Activated CD8-positive, alpha-beta T cell treated with anti-CD3 and anti-CD28 coated beads for 36 hours (primary cell): ENCODE data around the gene AATK. TPM values are rescaled to one million over a fixed set of nuclear protein-coding genes. Genes with fewer than 3 reads are reported as not detected.
"Not testable (repeated sequence)": the region's sequence is repeated elsewhere in the genome, so short reads cannot be mapped to it uniquely, and the experiment has no call there.

Experiments used
- ATAC-seq: fragments of 200-7000 bp; cut with Tn5 transposase; one replicate; pipeline ENCODE4 v1.10.0; 2021; ENCODE audit warnings: mild to moderate bottlenecking, moderate library complexity
- CTCF ChIA-PET: fragments of 350-600 bp; sonication (Branson Sonifier 250); formaldehyde crosslinking; loops from one replicate; lab custom pipeline; 2021; ENCODE audit warnings: antibody characterized with exemption; lab: Charles Lee
- POLR2A ChIA-PET: fragments of 350-600 bp; sonication (Branson Sonifier 250); formaldehyde crosslinking; loops from one replicate; lab custom pipeline; 2021; ENCODE audit warnings: antibody characterized with exemption; lab: Charles Lee
- DNase-seq: peaks from one replicate; pipeline ENCODE4 v3.0.0-alpha.2; 2020
- H3K27ac Mint-ChIP-seq: one replicate; pipeline ENCODE4 v1.8.0; 2021; ENCODE audit warnings: mild to moderate bottlenecking, mixed read lengths
- H3K27me3 Mint-ChIP-seq: one replicate; pipeline ENCODE4 v1.8.0; 2021; ENCODE audit warnings: mixed read lengths
- H3K36me3 Mint-ChIP-seq: one replicate; pipeline ENCODE4 v1.8.0; 2021; ENCODE audit warnings: low read depth, mixed read lengths
- H3K4me1 Mint-ChIP-seq: one replicate; pipeline ENCODE4 v1.8.0; 2021; ENCODE audit warnings: low read depth, mixed read lengths
- H3K4me3 Mint-ChIP-seq: one replicate; pipeline ENCODE4 v1.8.0; 2021; ENCODE audit warnings: mild to moderate bottlenecking, moderate library complexity, mixed read lengths
- H3K9me3 Mint-ChIP-seq: one replicate; pipeline ENCODE4 v1.8.0; 2021; ENCODE audit warnings: mixed read lengths
- intact Hi-C: fragments of 100-400 bp; cut with micrococcal nuclease; formaldehyde crosslinking; loops from one replicate; pipeline ENCODE4 v1.10.0; 2022
- total RNA-seq, 2 experiments: library from RNA; stranded (reverse); gene quantifications; one replicate each; pipeline ENCODE4 v1.2.3, GENCODE V29; 2021
- TF ChIP-seq, protein P1 (sequence below): fragments of 200-600 bp; IDR thresholded peaks from one replicate; pipeline ENCODE4 v1.8.0; 2022; ENCODE audit warnings: antibody characterized with exemption, mild to moderate bottlenecking

The AATK gene
- total RNA-seq, 2 experiments from 2014 or later, result 0.63 to 0.98 TPM

DNA sequence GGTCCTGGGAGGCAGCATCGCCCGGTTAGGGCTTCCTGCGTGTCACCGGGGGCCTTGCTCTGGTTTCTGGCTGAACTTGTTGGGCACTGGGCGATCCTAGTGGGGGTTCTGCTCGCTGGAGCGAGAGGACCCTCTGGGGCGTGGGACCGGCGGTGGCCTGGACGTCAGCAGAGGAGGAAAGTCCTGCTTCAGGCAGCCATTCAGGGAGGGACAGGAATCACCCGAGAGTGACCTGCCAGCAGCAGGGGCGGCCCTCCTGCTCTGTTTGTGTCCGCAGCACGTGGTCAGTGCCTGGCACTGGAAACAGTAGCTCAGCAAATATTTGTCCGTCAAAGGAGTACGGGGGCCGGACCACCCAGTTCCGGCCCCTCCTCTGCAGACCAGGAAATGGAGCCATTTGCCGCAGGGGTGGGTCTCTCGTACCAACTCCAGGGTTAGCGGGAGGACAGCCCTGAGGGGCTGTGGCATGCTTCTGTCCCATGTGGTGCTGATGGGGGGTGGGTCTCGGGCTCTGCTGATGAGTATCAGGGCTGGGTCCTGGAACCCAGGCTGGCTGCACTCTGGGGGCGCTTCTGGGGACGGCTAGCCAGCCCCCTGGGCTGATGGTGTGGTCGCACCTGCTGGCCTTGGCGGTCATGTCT lies 82.8 kb downstream of the AATK start:
- ChIA-PET POLR2A (no interaction called here), CTCF (interaction anchor here (0.9 kb wide), 1 partner anchor 15 kb away, joined by 3 read pairs; no protein-coding TSS in a partner anchor)
- TF ChIP-seq, protein P1, sequence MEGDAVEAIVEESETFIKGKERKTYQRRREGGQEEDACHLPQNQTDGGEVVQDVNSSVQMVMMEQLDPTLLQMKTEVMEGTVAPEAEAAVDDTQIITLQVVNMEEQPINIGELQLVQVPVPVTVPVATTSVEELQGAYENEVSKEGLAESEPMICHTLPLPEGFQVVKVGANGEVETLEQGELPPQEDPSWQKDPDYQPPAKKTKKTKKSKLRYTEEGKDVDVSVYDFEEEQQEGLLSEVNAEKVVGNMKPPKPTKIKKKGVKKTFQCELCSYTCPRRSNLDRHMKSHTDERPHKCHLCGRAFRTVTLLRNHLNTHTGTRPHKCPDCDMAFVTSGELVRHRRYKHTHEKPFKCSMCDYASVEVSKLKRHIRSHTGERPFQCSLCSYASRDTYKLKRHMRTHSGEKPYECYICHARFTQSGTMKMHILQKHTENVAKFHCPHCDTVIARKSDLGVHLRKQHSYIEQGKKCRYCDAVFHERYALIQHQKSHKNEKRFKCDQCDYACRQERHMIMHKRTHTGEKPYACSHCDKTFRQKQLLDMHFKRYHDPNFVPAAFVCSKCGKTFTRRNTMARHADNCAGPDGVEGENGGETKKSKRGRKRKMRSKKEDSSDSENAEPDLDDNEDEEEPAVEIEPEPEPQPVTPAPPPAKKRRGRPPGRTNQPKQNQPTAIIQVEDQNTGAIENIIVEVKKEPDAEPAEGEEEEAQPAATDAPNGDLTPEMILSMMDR, result no peak
- H3K9me3 Mint-ChIP-seq, result no peaks in the 10 kb centered on the region
- DNase-seq (no peak), ATAC-seq (no peak)
- H3K4me3 Mint-ChIP-seq, result no peak overlapping the region
- intact Hi-C loops, result no loop called here
- H3K27me3 Mint-ChIP-seq, result no peaks in the 10 kb centered on the region
- no peak overlapping the region for H3K27ac Mint-ChIP-seq
- H3K36me3 Mint-ChIP-seq, result no peaks in the 10 kb centered on the region
- H3K4me1 Mint-ChIP-seq, result no peaks in the 10 kb centered on the region

DNA sequence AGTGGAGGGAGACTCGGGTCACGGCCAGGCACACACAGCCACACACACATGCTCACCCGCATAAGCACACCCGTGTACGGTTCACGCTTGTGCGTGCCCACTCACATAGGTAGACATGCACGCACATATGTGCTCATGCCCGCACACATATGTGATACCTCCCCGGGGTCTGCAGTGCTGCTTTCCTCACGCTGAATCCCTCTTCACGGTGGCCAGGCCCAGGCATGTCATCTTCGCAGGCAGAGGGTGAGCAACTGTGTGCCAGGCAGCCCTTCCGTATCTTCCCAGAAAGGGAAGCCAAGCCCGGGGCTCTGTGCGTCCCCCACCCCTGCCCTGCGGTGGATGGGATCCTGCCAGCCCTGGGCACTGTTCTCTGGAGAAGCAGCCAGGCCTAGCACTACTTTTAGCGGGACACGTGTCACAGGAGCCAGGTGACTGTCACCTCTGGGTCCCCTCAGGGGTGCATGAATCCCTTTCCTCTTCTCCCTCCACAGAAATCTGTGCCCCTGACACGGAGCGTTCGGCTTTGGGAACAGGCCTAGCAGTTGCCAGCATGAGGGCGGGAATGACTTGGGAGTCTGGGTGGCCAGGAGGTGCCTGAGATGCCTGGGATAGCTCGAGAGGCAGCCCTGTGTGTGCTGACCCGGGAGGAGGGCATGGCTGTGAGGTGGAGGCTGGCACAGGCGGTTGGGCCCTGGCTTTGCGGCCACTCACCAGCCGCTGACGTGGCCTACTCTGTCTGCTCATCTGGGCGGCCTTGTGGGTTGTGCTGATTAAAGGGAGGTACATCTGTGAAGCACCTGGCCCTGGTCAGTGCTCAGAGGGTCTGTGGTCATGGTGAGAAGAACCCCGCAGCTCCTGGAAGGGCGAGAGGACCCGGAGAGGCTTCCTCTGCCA lies 83.6 kb downstream of the AATK start:
- Mint-ChIP-seq H3K27me3 (no peaks in the 10 kb centered on the region), H3K4me1 (no peaks in the 10 kb centered on the region), H3K36me3 (no peaks in the 10 kb centered on the region), H3K27ac (no peak overlapping the region), H3K9me3 (no peaks in the 10 kb centered on the region), H3K4me3 (no peak overlapping the region)
- no peak for DNase-seq
- TF ChIP-seq, protein P1, result no peak
- ATAC-seq, result no peak
- intact Hi-C loops, result no loop called here
- POLR2A ChIA-PET, result no interaction called here
- CTCF ChIA-PET, result interaction anchor here (0.9 kb wide), 1 partner anchor 15 kb away, joined by 3 read pairs; no protein-coding TSS in a partner anchor

DNA sequence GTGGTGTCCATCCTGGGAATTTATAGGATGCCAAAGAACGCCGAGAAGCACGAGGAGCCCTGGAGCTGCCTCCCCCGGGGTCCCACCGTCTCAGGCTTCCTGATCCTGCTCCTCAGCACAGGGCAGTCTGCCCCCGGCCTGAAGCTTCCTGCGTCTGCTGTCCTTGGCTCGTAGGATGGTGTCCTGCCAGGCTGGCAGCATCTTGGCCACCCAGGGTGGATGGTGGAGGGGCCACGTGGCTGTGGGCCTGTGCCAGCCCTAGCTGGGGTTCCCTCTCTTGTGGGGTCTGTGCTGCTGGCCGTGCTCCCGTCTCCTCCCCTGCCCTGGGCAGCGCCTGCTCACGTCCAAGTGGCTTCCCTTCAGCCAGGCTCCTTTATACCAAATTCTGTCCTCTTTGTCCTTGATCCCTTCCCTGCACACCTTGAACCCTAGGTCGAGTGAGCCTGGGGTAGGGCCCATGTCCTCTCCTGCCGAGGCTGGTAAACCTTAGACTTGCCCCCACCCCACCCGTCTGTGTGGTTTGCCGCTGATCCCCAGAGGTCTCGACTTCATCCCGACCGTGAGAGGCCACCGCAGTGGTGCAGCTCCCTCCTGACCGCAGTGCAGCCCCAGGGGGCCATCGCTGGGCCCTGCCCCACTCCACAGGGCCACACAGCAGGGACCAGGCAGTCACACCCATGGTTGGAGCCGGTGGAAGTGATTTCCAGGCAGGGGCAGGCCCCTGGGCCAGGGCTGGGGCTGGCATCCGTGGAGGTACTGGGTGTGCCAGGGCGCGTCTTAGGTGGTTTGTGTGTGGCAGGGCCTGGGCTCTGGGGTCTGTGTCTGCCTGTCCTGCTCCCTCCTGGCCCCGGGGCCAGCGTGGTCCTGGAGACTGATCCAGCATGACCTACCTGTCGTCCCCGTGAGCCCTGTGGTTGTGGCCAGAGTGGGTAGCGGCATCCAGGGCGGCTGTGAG lies 84.5 kb downstream of the AATK start:
- H3K27ac Mint-ChIP-seq, result no peak overlapping the region
- no peaks in the 10 kb centered on the region for H3K9me3 Mint-ChIP-seq
- ChIA-PET CTCF (no interaction called here), POLR2A (no interaction called here)
- TF ChIP-seq, protein P1, result no peak
- H3K4me1 Mint-ChIP-seq, result no peaks in the 10 kb centered on the region
- DNase-seq (no peak), ATAC-seq (no peak)
- intact Hi-C loops, result no loop called here
- no peak overlapping the region for H3K4me3 Mint-ChIP-seq
- H3K36me3 Mint-ChIP-seq, result no peaks in the 10 kb centered on the region
- H3K27me3 Mint-ChIP-seq, result no peaks in the 10 kb centered on the region

DNA sequence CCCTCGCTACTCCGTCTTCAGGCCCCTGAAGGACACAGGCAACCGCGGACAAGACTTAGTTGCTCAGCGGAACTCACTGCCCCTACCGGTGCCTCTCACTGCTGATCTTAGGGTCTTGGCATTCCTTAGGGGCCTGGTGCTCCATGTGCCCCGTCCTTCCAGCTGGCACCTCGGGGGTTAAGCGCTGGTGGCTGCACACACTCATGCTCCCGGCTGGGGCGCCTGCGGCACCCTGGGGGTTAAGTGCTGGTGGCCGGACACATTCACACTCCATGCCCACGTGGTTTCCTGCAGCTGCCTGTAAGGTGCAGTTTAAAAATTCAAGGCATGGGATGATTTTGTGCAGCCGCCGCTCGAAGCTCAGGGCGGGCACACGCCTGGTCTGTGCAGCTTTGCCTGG lies 86.0 kb downstream of the AATK start:
- POLR2A ChIA-PET, result interaction anchor here (1.5 kb wide), 1 partner anchor 11 kb away, joined by 3 read pairs; no protein-coding TSS in a partner anchor
- CTCF ChIA-PET, result interaction anchor here (1.3 kb wide), 1 partner anchor 22 kb away, joined by 3 read pairs; no protein-coding TSS in a partner anchor
- H3K4me1 Mint-ChIP-seq, result no peaks in the 10 kb centered on the region
- intact Hi-C loops, result no loop called here
- ATAC-seq (no peak), DNase-seq (no peak)
- H3K27ac Mint-ChIP-seq, result no peak overlapping the region
- H3K27me3 Mint-ChIP-seq, result no peaks in the 10 kb centered on the region
- H3K9me3 Mint-ChIP-seq, result no peaks in the 10 kb centered on the region
- TF ChIP-seq, protein P1, result no peak
- no peaks in the 10 kb centered on the region for H3K36me3 Mint-ChIP-seq
- no peak overlapping the region for H3K4me3 Mint-ChIP-seq

DNA sequence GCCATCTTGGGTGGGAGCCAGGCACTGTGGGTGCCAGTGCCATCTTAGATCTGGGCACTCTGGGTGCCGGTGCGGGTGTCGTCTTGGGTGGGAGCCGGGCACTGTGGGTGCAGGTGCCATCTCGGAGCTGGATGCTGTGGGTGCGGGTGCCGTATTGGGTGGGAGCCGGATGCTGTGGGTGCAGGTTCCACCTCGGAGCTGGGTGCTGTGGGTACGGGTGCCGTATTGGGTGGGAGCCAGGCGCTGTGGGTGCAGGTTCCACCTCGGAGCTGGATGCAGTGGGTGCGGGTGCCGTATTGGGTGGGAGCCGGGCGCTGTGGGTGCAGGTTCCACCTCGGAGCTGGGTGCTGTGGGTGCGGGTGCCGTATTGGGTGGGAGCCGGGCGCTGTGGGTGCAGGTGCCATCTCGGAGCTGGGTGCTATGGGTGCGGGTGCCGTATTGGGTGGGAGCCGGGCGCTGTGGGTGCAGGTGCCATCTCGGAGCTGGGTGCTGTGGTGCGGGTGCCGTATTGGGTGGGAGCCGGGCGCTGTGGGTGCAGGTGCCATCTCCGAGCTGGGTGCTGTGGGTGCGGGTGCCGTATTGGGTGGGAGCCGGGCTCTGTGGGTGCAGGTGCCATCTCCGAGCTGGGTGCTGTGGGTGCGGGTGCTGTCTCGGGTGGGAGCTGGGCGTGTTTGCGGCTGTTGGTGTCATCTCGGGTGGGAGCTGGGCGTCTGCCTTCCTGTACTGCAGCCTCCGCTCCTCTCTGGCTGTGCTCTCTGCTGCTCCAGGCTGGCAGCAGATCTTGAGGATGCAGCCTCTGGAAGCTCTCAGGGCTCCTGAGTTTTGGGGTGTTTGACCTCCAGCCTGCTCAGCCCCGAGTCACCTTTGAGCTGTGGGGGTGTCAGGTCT lies 87.8 kb downstream of the AATK start:
- ATAC-seq, intact Hi-C loops, DNase-seq, H3K9me3 Mint-ChIP-seq, H3K4me1 Mint-ChIP-seq, H3K4me3 Mint-ChIP-seq, CTCF ChIA-PET, H3K27me3 Mint-ChIP-seq, H3K27ac Mint-ChIP-seq, H3K36me3 Mint-ChIP-seq: not testable (repeated sequence)
- POLR2A ChIA-PET, result interaction anchor here (0.6 to 1.5 kb wide), 6 partner anchors 12 to 143 kb away, joined by 3 read pairs; no protein-coding TSS in a partner anchor
